Measurements from ENCODE around the gene GSAP. TPM values are rescaled to one million over a fixed set of nuclear protein-coding genes. Genes with fewer than 3 reads are reported as not detected.

Gene GSAP
- total RNA-seq, 2 donors from 2014 or later: 3.7 to 7.7 TPM

- no peak for DNase-seq
- Histone ChIP-seq H3K9ac (ENCODE audit: low read depth in 2 of 2, low read length in 2 of 2) (no peak overlapping the region), H3K4me3 (no peak overlapping the region), H3K36me3 (no peaks in the 10 kb centered on the region), H3K27ac (no peak overlapping the region), H3K27me3 (no peaks in the 10 kb centered on the region), H3K4me1 (no peaks in the 10 kb centered on the region), H3K9me3 (no peaks in the 10 kb centered on the region)
- TF ChIP-seq, protein P1, sequence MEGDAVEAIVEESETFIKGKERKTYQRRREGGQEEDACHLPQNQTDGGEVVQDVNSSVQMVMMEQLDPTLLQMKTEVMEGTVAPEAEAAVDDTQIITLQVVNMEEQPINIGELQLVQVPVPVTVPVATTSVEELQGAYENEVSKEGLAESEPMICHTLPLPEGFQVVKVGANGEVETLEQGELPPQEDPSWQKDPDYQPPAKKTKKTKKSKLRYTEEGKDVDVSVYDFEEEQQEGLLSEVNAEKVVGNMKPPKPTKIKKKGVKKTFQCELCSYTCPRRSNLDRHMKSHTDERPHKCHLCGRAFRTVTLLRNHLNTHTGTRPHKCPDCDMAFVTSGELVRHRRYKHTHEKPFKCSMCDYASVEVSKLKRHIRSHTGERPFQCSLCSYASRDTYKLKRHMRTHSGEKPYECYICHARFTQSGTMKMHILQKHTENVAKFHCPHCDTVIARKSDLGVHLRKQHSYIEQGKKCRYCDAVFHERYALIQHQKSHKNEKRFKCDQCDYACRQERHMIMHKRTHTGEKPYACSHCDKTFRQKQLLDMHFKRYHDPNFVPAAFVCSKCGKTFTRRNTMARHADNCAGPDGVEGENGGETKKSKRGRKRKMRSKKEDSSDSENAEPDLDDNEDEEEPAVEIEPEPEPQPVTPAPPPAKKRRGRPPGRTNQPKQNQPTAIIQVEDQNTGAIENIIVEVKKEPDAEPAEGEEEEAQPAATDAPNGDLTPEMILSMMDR (IDR thresholded peaks at IDR 0.05): no peak
- intact Hi-C loops (cut with DNase I): no loop called here
Measured at GRCh38 chr7:77399816-77400215, 16.3 kb downstream of the GSAP start.

DNA sequence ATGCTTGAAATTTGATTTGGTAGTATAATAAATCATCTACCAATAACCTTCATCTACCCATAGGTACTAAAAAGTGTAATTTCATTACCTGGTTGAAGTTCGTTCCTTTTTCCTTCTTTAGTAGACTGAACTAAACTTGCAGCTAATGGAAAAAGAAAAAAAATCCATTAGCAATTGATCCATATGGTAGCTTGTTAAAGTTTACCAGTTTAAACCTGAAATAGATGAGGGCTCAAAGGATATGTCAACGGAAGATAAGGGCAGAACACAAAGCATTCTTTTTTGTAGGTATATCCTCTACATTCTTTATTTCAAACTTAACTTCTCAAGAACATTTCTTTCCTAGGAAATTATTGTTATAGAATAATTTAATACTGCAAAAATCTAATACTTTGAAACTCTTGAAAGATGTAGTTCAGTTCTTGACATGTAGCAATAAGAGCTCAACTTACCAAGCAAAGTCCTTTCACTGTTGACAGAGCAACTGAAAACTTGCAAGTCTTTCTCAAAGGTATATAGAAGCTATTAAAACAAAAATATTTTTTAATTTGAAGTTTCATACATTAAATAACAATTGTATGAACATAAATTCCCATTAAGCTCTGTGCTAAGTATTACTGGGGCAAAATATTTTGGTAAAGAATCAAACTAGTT, 19.1 kb downstream of the GSAP start:
- DNase-seq: no peak
- Histone ChIP-seq H3K4me3 (no peak overlapping the region), H3K4me1 (no peaks in the 10 kb centered on the region), H3K9me3 (no peaks in the 10 kb centered on the region), H3K27me3 (no peaks in the 10 kb centered on the region), H3K27ac (no peak overlapping the region), H3K36me3 (no peaks in the 10 kb centered on the region), H3K9ac (ENCODE audit: low read depth in 2 of 2, low read length in 2 of 2) (no peak overlapping the region)
- TF ChIP-seq, protein P1 (IDR thresholded peaks at IDR 0.05): no peak
- intact Hi-C loops (cut with DNase I): no loop called here

DNA sequence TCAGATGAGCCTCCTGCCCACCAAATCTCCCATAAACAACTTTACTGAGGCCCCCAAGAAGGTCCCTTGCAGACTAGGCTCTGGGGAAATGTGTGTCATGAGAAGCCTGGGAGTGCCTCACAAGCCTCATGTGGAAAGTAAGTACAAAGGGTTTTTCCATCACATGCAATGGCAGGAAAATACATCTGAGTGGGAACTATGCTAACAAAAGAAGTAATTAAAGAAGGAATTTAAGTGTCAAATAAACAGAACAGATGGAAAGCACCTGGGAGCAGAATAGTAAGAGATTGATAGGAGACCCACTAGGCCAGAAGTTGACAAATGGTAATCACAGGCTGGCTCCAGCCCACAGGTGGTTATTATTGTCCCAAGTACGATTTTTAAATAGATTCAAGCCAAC, 20.5 kb downstream of the GSAP start:
- no peak for DNase-seq
- TF ChIP-seq, protein P1 (IDR thresholded peaks at IDR 0.05): no peak
- intact Hi-C loops (cut with DNase I): no loop called here
- Histone ChIP-seq H3K4me3 (no peak overlapping the region), H3K4me1 (no peaks in the 10 kb centered on the region), H3K9ac (ENCODE audit: low read depth in 2 of 2, low read length in 2 of 2) (no peak overlapping the region), H3K27ac (no peak overlapping the region), H3K36me3 (no peaks in the 10 kb centered on the region), H3K9me3 (no peaks in the 10 kb centered on the region), H3K27me3 (no peaks in the 10 kb centered on the region)

DNA sequence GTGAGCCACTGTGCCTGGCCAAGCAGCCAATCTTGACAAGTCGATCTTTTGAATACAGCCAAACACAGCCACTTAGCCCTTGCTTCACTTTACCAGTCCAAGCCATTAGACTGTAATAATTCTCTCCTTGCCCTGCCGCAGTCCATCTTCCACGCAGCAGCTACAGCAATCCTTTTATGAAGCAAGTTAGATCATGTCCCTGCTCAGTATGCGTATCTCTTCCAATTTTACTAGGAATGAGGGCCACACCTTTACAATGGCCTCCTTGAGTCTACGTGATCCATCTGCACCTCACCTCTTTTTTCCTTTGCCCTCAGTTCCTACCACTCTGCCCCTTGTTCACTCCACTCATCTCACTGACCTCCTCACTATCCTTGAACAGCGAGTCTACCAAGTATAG, 22.2 kb downstream of the GSAP start:
- H3K9ac ChIP-seq (ENCODE audit: low read depth in 2 of 2, low read length in 2 of 2): no peak overlapping the region
- H3K4me3 ChIP-seq: no peak overlapping the region
- intact Hi-C loops (cut with DNase I): no loop called here
- no peaks in the 10 kb centered on the region for H3K27me3 ChIP-seq
- H3K27ac ChIP-seq: no peak overlapping the region
- DNase-seq: no peak
- TF ChIP-seq, protein P1 (IDR thresholded peaks at IDR 0.05): no peak
- H3K9me3 ChIP-seq: no peaks in the 10 kb centered on the region
- no peaks in the 10 kb centered on the region for H3K36me3 ChIP-seq
- no peaks in the 10 kb centered on the region for H3K4me1 ChIP-seq

DNA sequence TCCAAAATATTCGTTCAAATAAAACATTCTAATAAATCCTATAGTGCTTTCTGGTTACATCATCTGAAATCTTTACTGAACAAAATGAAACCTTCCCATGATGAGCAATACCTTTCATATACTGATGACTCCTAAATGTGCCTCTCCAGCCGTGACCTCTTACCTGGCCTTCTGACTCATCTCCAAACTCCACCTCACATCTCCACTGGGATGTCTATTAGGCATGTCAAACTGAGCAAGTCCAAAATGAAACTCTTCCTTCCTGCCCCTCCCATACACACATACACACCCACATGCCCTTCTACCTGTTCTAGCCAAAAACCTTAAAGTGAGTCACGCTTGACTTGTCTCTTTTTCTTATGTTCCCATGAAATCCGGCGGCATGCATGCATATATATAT, 22.9 kb downstream of the GSAP start:
- no peak for DNase-seq
- no peaks in the 10 kb centered on the region for H3K4me1 ChIP-seq
- TF ChIP-seq, protein P1 (IDR thresholded peaks at IDR 0.05): no peak
- no peak overlapping the region for H3K4me3 ChIP-seq
- intact Hi-C loops (cut with DNase I): no loop called here
- H3K9ac ChIP-seq (ENCODE audit: low read depth in 2 of 2, low read length in 2 of 2): no peak overlapping the region
- no peak overlapping the region for H3K27ac ChIP-seq
- no peaks in the 10 kb centered on the region for H3K9me3 ChIP-seq
- H3K27me3 ChIP-seq: no peaks in the 10 kb centered on the region
- no peaks in the 10 kb centered on the region for H3K36me3 ChIP-seq

Measured in colonic mucosa (tissue), 4 donors.